Esophagus squamous epithelium (tissue), 5 donors: ENCODE measurements around the gene PEX14. TPM values are rescaled to one million over a fixed set of nuclear protein-coding genes. Genes with fewer than 3 reads are reported as not detected.

ENCODE experiments used
- DNase-seq: peaks from one replicate; lab custom pipeline; 2025; lab: John Stamatoyannopoulos, UW
- H3K27ac ChIP-seq, 4 donors: fragments of 200-600 bp; sonication (generic); one replicate each; pipeline ENCODE4 v1.5.1; 2016 to 2019; ENCODE audit warnings: mild to moderate bottlenecking in 1 of 4
- H3K27me3 ChIP-seq, 4 donors: fragments of 200-600 bp; sonication (generic); 1 replicate in 3 of 4; 2 replicates in 1 of 4; pipeline versions ENCODE4 v1.5.1 to v1.6.0; 2017 to 2021; ENCODE audit warnings: antibody characterized with exemption in 1 of 4
- H3K36me3 ChIP-seq, 3 donors: fragments of 200-600 bp; sonication (generic); one replicate each; pipeline ENCODE4 v1.5.1; 2016 to 2019
- H3K4me1 ChIP-seq, 3 donors: fragments of 200-600 bp; sonication (generic); one replicate each; pipeline ENCODE4 v1.5.1; 2017 to 2019
- H3K4me3 ChIP-seq, 4 donors: fragments of 200-600 bp; sonication (generic); 1 replicate in 3 of 4; 2 replicates in 1 of 4; pipeline ENCODE4 v1.5.1; 2016 to 2019; ENCODE audit warnings: mild to moderate bottlenecking in 2 of 4, moderate library complexity in 1 of 4
- H3K9me3 ChIP-seq, 3 donors: fragments of 200-600 bp; sonication (generic); one replicate each; pipeline ENCODE4 v1.5.1; 2016 to 2019
- POLR2A ChIP-seq, 4 donors: fragments of 450-650 bp; IDR thresholded peaks; one replicate each; pipeline ENCODE4 v1.6.1; 2017; ENCODE audit warnings: antibody characterized with exemption in 4 of 4, mild to moderate bottlenecking in 4 of 4, moderate library complexity in 3 of 4
- WGBS, 2 donors: methylation state at CpG; one replicate each; pipeline ENCODE4 v1.1.5; 2018; 5-methylcytosine and 5-hydroxymethylcytosine counted together
- intact Hi-C: fragments of 100-400 bp; cut with DNase I; formaldehyde crosslinking; loops from one replicate; pipeline ENCODE4 v1.15.0; 2022
- total RNA-seq, 4 donors: library from RNA; depleted of rRNA; stranded (reverse); fragments of >200 nt; gene quantifications; one replicate each; pipeline ENCODE4 v1.1.0, GENCODE V29; 2016
- TF ChIP-seq, protein P1 (sequence below), 6 experiments: fragments of 450-650 bp in 4 of 6; fragments of 200-600 bp in 2 of 6; sonication (generic) in 2 of 6; IDR thresholded peaks; one replicate each; pipeline ENCODE4 v1.5.1; 2016 to 2019; ENCODE audit warnings: antibody characterized with exemption in 6 of 6, mild to moderate bottlenecking in 4 of 6, moderate library complexity in 4 of 6
- donor health status: DM: yes; HTN: yes; CAD: no.

PEX14 gene
- total RNA-seq, 4 donors from 2014 or later = 9.4 to 22.9 (median 15.2) TPM

DNA sequence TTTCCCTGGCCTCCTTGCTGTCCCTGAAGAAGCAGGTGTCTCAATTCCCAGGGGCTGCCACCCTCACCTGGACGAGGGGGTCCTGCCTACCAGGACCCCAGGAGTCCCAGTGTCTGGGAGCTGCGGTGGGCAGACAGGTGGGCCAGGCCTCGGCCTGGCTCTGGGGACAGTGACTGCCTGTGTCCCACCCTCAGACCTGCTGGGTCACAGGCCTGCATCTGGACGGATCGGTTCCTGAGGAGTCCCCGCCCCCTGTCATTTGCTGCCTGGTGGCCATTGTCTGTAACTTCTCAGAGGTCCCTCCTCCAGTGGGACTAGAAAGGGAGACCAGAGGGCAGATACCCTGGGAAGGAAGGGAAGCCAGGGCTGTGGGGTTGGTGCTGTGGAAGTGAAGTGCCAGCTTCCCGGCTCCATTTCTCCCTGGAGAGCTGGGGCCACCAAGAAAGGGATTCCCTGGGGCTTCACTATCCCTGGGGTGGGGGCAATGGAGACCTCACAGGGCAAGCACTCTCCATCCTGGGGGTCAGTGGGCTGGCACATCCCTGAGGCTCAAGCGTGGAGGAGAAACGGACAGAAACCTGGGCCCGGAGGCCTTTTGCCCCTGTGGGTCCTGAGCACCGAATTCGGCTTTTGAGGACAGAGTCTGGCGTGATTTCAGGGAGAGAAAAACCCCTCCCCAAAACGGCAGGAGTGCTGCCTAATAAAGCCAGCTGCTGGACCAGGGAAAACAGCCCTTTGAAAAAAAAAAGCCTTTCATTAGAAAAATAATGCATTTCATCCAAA is 157.3 kb downstream of the PEX14 start:
- Histone ChIP-seq H3K27me3 (no peaks in the 10 kb centered on the region), H3K36me3 (peaks cover 0 to 59% (median 7%) of the 10 kb centered on the region in 3 donors), H3K9me3 (no peaks in the 10 kb centered on the region), H3K4me3 (no peak overlapping the region), H3K27ac (peak overlapping the region; percentile 55 to 93 (median 90)), H3K4me1 (peaks cover 21 to 81% (median 35%) of the 10 kb centered on the region in 3 donors)
- TF ChIP-seq, protein P1, sequence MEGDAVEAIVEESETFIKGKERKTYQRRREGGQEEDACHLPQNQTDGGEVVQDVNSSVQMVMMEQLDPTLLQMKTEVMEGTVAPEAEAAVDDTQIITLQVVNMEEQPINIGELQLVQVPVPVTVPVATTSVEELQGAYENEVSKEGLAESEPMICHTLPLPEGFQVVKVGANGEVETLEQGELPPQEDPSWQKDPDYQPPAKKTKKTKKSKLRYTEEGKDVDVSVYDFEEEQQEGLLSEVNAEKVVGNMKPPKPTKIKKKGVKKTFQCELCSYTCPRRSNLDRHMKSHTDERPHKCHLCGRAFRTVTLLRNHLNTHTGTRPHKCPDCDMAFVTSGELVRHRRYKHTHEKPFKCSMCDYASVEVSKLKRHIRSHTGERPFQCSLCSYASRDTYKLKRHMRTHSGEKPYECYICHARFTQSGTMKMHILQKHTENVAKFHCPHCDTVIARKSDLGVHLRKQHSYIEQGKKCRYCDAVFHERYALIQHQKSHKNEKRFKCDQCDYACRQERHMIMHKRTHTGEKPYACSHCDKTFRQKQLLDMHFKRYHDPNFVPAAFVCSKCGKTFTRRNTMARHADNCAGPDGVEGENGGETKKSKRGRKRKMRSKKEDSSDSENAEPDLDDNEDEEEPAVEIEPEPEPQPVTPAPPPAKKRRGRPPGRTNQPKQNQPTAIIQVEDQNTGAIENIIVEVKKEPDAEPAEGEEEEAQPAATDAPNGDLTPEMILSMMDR (IDR thresholded peaks at IDR 0.05) = no peak
- TF ChIP-seq POLR2A (IDR thresholded peaks at IDR 0.05) = no peak
- intact Hi-C loops = no loop called here
- DNase-seq = no peak
- 72 to 90% methylated on average over 6 of the region's 14 CpGs for WGBS, 2 donors

DNA sequence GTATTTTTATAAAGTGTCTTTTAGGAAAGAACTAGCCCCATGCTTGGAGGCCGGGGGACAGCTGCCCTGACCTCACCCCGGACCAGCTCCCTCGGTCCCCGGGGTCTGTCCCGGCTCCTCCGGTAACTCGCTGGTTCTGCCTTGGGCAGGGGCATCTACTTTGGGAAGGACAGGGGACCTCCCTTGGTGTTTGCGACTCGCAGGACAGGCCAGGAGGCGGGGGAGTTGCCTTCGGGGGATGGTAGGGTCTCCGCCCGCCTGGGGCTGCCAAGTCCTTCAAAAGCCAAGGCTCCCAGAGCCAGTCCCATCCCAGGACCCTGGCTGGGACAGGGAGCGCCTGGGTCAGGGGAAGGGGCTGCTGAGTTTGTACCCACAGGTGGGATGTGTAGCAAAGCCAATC is 157.9 kb downstream of the PEX14 start:
- 77 to 86% methylated on average over 6 to 7 of the region's 14 CpGs for WGBS, 2 donors
- no peak overlapping the region for H3K4me3 ChIP-seq
- H3K36me3 ChIP-seq = peaks cover 0 to 57% (median 7%) of the 10 kb centered on the region in 3 donors
- intact Hi-C loops = no loop called here
- TF ChIP-seq, protein P1 (IDR thresholded peaks at IDR 0.05) = no peak
- no peaks in the 10 kb centered on the region for H3K27me3 ChIP-seq
- DNase-seq = no peak
- H3K27ac ChIP-seq = peak overlapping the region; percentile 55 to 93 (median 90)
- H3K4me1 ChIP-seq = peaks cover 24 to 88% (median 40%) of the 10 kb centered on the region in 3 donors
- no peaks in the 10 kb centered on the region for H3K9me3 ChIP-seq

DNA sequence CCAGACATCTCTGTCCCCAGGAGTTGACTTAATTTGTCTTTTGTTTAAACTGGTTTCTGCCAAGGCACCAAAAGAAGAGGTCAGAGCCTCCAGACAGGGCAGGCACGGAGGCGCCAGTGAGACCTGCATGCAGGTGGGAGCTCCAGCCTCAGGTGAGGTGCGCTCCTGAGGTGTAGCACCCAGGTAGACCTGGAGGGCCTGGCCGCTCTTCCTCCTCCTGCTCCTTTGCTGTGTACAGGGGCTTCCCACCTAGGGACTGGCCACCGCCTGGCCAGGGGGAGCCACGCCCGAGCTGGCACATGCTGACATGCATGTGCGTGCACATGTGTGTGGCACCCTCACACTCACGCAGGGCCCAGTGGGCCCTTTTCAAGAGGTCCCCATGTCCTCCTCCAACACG is 158.7 kb downstream of the PEX14 start:
- Histone ChIP-seq H3K27me3 (peaks cover 0 to 2% (median 0%) of the 10 kb centered on the region in 4 donors), H3K4me3 (no peak overlapping the region), H3K36me3 (peaks cover 0 to 55% (median 7%) of the 10 kb centered on the region in 3 donors), H3K9me3 (no peaks in the 10 kb centered on the region), H3K27ac (peak overlapping the region in 3 of 4 donors; percentile 89 to 93 (median 92)), H3K4me1 (peaks cover 29 to 95% (median 43%) of the 10 kb centered on the region in 3 donors)
- no peak for DNase-seq
- TF ChIP-seq, protein P1 (IDR thresholded peaks at IDR 0.05) = no peak
- no peak for TF ChIP-seq POLR2A (IDR thresholded peaks at IDR 0.05)
- intact Hi-C loops = no loop called here
- WGBS, 2 donors = 88% methylated on average over 8 of the region's 10 CpGs; no CpG with 5 or more reads in 1 of the 2 donors

DNA sequence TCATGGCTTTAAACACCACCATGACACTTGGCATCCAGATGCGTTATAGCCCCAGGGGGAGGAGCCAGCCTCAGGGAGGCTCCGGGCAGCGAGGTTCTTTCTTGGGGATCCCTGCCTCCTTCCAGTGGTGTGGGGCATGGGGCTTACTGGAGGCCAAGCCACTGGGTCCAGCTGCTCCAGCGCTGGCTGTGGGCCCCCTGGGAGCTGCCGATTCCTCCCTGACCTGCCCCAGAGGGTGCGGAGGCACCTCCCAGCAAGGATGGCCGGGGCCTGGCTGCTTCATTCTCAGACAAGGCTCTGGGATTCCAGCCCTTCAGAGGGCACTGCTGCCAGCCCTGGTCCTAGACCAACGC is 159.3 kb downstream of the PEX14 start:
- Histone ChIP-seq H3K36me3 (peaks cover 0 to 53% (median 7%) of the 10 kb centered on the region in 3 donors), H3K9me3 (no peaks in the 10 kb centered on the region), H3K4me3 (no peak overlapping the region), H3K27me3 (peaks cover 0 to 5% (median 0%) of the 10 kb centered on the region in 4 donors), H3K4me1 (peaks cover 32 to 91% (median 43%) of the 10 kb centered on the region in 3 donors), H3K27ac (peak overlapping the region; percentile 82 to 93 (median 90))
- TF ChIP-seq, protein P1 (IDR thresholded peaks at IDR 0.05) = no peak
- no peak for TF ChIP-seq POLR2A (IDR thresholded peaks at IDR 0.05)
- 86% methylated on average over 1 of the region's 8 CpGs; no CpG with 5 or more reads in 1 of the 2 donors for WGBS, 2 donors
- no peak for DNase-seq
- intact Hi-C loops = no loop called here

DNA sequence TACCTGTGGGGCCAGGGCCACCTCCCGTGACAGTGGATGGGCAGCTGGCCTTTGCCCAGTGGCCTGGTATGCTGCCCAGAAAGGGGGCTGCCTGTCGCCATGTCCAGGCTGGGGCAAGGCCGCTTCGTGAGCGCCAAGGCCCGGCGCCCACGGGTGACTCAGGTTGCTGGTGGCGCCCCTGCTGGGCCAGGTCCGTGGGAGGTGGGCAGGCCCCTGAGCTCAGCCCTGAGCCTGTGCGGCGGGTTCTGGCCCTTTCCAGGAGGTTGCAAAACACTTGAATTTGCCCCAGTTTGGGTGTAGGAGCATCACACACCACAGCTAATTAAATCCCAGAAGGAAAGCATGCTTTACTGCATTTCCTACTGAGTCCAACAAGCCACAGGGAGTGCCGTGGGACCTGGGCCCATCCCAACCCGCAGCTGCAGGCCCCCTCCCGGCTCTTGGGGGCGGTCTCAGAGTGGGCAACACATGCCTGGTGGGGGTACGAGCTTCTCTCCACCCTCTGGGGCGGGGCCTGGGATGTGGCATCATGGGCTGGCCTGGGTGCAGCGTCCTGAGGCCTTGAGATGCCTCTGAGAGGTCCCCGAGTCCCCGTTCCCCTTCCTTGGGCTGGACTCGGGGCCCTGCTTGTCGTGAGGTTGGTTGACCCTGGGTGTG is 159.8 kb downstream of the PEX14 start:
- Histone ChIP-seq H3K9me3 (no peaks in the 10 kb centered on the region), H3K36me3 (peaks cover 4 to 53% (median 4%) of the 10 kb centered on the region in 3 donors), H3K27ac (peak overlapping the region; percentile 82 to 93 (median 90)), H3K4me3 (peak overlapping the region in 1 of 4 donors; percentile 15), H3K4me1 (peaks cover 32 to 91% (median 43%) of the 10 kb centered on the region in 3 donors), H3K27me3 (peaks cover 0 to 5% (median 0%) of the 10 kb centered on the region in 4 donors)
- TF ChIP-seq POLR2A (IDR thresholded peaks at IDR 0.05) = no peak
- TF ChIP-seq, protein P1 (IDR thresholded peaks at IDR 0.05) = peak in 1 of 6 experiments; percentile 13
- DNase-seq = no peak
- intact Hi-C loops = no loop called here
- 15% methylated on average over 4 of the region's 23 CpGs; no CpG with 5 or more reads in 1 of the 2 donors for WGBS, 2 donors
